Smooth muscle cell of the brain vasculature (primary cell): ENCODE measurements around the gene IGIP.

Experiments
- DNase-seq: peaks from one replicate; pipeline ENCODE4 v3.0.0-alpha.2; 2012; ENCODE audit warnings: low read depth, low spot score

The IGIP gene

DNA sequence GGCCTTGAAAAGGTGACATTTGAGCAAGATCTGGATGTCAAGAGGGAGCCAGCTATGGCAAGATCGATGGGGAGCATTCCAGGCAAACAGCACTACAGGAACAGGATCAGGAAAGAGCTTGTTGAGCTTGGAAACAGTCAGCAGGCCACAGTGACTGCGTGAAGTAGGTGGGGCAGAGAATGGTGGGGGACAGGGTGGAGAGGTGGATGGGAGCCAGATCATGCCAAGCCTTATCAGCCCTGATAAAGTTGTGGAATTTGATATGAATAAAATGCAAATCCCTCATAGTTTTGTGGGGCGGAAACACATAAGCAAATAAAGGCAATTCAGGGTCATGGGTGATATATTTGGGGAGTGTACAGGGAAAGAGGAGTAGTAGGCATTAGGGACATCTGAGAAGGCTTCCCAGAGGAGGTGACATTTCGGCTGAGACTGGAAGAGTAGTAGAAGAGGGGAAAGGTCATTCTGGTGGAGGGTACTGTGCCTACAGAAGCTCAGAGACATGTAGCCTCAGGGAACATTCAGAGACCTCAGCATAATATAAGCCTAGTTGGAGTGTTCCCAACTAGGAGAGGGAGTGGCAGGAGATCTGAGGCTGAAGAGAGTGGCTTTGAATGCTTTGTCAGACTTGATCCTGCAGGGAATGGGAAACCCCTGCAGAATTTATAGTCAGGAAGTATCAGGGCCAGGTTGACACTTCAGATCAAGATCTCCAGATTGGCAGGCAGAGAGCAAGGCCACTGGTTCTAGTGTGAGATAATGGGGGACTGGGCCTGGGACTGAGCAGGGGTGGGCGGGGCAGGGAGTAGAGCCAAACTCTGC lies 39.6 kb downstream of the IGIP start:
- no peak for DNase-seq

DNA sequence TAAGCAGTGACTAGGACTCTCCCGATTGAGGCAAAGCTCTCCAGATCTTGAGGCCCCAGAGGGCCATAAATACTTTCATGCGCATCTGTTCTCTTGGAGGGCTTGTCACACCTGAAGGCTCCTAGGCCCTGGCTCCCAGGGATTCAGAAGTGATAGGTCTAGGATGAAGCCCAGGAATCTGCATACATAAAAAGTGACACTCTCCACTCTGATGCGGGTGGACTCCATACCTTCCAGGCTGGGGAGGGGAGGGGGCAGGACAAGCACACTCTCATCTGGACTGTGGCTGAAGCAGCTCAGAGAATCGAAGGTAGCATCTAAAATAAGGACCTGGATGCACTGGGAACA lies 40.2 kb downstream of the IGIP start:
- no peak for DNase-seq

DNA sequence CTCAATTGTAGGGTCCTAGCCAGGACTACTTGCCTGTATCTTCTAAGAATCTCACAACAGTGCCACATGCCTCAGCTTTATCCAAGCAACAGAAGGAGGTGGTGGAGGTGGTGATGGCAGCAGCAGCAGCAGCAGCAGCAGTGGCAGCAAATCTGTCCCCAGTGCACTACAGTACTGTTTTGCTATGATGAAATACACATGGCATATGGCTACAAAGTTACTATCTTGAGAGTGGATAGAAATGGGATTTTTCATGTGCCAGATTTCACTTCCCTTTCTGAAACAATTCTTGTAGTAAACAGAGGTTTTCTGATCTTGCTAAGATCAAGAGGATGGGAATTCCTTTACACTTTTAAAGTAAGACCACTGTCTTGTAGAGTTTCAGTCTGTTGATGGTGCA lies 41.2 kb downstream of the IGIP start:
- no peak for DNase-seq

DNA sequence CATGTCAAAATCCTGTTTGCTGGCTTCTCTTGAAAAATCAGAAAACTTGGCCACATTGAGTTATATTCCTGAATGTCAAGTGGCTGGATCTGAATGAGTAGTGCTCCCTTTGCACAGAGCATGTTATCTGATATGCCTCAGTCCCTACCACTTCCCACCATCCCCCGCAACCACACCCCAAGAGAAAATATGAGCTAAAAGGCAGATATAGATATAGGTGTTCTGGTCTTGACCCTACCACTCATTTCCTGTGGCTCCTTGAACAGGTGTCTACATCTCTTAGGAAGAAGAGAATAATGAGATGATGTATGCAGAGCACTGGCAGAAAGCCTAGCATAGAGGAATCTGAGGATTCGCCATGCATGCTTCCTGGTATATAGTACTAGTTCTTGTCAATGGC lies 42.6 kb downstream of the IGIP start:
- no peak for DNase-seq

DNA sequence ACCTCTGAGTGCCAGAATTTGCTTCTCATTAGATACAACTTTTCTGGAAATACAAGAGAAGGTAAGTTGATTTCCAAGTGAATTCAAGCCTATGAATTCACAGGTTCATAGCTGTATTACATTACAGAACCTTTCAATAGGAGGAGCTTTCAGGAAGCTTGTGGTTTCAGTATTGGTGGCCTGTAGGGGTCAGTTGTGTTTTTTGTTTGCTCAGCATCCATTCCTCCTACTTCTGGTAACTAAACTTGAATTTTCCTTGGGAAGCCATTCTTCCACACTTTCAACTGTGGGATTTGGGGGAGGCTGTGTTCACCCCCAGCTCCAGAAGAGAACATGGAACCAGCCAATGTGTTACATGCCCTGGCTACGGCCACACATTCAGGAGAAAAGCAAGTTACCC lies 43.7 kb downstream of the IGIP start:
- DNase-seq = no peak

DNA sequence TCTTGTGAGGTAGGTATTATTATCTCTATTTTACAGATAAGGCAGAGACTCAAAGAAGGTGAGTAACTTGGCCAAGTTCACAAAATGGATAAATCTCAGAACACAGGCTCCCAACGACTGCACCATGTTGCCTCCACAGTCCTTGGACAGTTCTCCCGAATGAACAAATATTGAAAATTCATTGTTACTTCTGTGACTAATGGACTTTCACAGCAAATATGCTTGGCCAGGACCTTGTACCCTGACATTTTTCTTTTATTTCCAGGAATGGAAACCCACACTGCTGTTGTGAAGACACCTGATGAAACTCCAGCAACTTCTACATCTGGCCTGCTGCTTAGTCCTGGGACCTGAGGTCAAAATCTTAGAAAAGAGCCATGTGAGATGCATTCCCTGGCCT lies 46.7 kb downstream of the IGIP start:
- DNase-seq = no peak

DNA sequence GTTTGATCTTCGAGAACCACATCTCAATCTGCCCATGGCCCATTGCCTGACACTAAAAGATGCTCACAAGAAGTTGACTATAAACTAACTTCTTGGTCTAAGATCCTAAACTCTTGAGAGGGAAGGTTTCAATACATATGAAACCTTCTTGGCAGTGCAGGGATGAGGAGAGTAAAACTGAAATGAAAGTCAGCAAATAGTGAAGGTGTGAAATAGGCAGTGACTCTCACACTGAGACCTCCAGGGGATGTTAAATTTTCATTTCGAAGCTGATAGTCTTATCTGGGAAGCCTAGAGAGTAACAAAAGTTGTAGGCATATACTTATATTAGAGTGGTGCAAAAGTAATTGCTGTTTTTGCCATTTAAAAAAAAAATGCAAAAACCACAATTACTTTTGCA lies 48.3 kb downstream of the IGIP start:
- no peak for DNase-seq

DNA sequence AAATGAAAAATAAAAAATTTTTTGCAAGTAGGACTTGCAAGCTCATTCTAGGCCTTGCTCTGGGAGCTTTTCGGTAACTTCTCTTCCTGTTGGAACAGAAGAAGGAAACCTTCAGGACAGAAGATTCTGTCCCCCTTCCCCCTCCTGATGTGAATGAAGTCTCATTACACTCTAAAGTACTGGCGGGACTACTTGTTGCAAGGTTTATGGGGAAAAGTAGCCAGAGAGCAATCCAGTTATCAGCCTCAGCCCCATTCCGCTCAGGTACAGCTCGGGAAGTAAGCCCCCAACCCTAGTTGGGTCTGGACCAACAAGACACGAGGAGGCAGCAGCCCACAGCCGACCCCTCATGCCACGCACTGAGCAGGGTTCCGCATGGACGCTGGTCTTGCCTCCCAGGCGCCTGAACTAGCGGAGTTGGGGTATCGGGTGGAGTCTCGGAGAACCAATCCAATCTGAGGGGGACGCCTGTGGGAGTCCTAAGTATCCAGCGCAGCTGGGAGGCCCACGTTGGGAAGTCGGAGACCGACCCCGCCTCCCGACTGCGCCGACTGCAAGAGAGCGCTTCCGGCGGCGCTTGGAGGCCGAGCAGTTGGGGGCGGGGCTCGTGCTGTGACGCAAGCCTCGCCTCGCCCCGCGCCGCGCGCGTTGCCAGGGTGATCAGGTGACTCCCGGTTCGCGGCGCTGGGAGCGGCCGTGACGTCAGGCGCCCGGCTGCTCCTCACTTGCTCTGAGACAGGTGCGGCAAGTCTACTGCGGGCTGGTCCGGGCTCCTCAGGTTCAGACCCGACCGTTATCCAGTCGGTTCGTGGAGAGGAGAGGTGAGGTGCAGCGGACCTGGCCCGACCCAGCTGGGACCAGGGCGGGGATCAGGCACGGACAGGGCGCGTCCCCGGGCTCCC lies 49.0 kb downstream of the IGIP start, which contains the start of gene CYSTM1:
Gene CYSTM1 (plus strand): TSS at position 724 of the 902 bp plus-strand sequence. CDS start 19,278 bp downstream, outside the sequence.
- peak; percentile 65 for DNase-seq

DNA sequence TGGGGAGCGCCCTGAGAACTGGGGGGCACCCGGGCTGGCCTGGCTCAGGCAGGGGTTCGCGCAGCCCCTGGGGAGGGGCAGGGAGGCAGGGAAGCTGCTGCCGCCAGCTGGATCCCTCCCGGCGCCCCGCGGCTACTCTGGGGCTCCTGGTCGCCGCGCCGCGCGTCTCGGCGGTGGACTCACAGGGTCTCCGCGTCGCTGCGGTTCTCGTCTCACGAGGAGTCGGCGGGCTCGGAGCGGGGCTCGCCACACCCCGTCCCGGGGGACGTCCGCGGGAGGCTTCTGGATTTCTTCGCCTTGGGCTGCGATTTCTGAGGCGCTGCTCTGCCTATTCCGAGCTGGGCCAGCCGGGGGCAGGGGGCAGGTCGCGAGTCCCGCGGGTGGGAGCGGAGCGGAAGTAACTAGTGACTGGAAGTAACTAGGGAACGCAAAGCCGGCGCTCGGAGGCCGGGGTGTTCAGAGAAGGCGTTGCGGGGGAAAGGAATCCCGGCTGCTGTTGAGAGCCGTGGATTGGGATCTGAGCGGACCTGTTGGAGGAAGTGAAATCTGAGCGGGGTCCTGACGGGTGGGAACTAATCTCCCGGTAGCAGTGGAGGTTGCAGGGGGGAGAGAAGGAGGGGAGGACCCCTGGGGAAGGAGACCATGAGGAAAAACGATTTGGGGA lies 49.8 kb downstream of the IGIP start:
- DNase-seq = no peak

DNA sequence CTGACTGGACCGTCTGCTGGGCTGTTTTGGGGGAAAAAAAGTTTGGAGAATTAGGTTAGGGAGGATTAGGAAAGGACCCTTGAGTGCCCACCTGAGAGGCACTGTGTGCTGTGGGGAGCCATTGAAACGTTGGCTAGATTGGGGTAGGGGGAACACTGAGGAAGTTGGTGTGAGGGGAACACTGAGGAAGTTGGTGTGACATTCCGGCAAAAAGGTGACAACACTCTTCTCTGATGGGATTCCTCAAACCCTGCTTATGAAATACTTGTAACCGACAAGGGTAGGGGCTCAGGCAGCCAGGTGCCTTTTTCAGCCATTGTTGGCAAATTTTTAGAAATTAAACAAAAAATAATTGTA lies 50.3 kb downstream of the IGIP start:
- DNase-seq = no peak

DNA sequence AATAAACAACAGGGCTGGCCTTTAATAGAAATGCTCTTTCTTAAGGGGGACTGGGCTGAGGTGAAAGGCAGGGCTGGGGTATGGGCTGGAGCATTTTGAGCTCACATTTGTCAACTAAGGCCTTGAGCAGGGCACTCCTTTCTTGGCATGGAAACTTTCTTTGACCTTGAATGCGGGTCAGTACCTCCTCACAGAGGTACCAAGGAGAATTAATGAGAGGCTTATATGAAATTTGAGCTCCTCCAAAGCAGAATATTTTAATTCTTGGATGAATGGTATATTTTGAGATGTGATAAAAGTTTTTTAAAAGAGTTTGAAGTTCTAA lies 52.3 kb downstream of the IGIP start:
- DNase-seq = no peak

DNA sequence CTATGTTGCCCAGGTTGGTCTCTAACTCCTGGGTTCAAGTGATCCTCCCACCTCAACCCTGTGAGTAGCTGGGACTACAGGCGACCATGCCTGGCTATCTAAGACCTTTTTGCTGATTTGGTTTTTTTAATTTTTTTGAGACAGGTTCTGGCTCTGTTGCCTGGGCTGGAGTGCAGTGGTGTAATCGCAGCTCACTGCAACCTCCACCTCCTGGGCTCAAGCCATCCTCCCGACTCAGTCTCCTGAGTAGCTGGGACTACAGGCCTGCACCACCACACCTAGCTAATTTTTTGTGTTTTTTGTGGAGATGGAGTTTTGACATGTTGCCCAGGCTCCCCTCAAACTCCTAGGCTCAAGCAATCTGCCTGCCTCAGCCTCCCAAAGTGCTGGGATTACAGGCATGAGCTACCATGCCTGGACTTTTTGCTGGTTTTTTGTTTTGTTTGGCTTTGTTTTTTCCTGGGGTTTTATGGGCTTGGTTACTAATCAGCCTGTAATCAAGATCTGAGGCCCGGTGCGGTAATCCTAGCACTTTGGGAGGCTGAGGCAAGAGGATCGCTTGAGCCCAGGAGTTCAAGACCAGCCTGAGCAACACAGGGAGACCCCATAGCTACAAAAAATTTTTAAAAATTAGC lies 52.9 kb downstream of the IGIP start:
- no peak for DNase-seq
